Activated naive CD8-positive, alpha-beta T cell treated with anti-CD3 and anti-CD28 coated beads, Interleukin-2, amount 10 ng/mL, durations not matched to agents 7 days and 5 days (primary cell): ENCODE results near the gene AVEN. TPM values are rescaled to one million over a fixed set of nuclear protein-coding genes. Genes with fewer than 3 reads are reported as not detected.
"Not testable (repeated sequence)": the region's sequence is repeated elsewhere in the genome, so short reads cannot be mapped to it uniquely, and the experiment has no call there.

Experiments
- ATAC-seq: fragments of 150-1000 bp; cut with Tn5 transposase; one replicate; pipeline ENCODE4 v1.10.0; 2021; ENCODE audit warnings: low read depth, moderate library complexity
- POLR2A ChIA-PET: fragments of 350-600 bp; sonication (Branson Sonifier 250); formaldehyde crosslinking; loops from one replicate; lab custom pipeline; 2021; ENCODE audit warnings: antibody characterized with exemption; lab: Charles Lee
- DNase-seq: peaks from one replicate; pipeline ENCODE4 v3.0.0; 2021
- H3K27ac Mint-ChIP-seq: one replicate; pipeline ENCODE4 v1.8.0; 2022; ENCODE audit warnings: mild to moderate bottlenecking, mixed read lengths
- H3K27me3 Mint-ChIP-seq: one replicate; pipeline ENCODE4 v1.8.0; 2022; ENCODE audit warnings: mild to moderate bottlenecking, moderate library complexity, mixed read lengths
- H3K36me3 Mint-ChIP-seq: one replicate; pipeline ENCODE4 v1.8.0; 2021; ENCODE audit warnings: mild to moderate bottlenecking, mixed read lengths
- H3K4me1 Mint-ChIP-seq: one replicate; pipeline ENCODE4 v1.8.0; 2021; ENCODE audit warnings: mixed read lengths
- H3K4me3 Mint-ChIP-seq: one replicate; pipeline ENCODE4 v1.8.0; 2022; ENCODE audit warnings: mild to moderate bottlenecking, moderate library complexity, mixed read lengths
- H3K9me3 Mint-ChIP-seq: one replicate; pipeline ENCODE4 v1.8.0; 2021; ENCODE audit warnings: mixed read lengths
- total RNA-seq, 2 experiments: library from RNA; stranded (reverse); gene quantifications; one replicate each; pipeline ENCODE4 v1.2.3, GENCODE V29; 2021

The AVEN gene
- total RNA-seq, 2 experiments from 2014 or later, result 6.1 to 6.3 TPM

- no peak overlapping the region for H3K27ac Mint-ChIP-seq
- peaks cover 16% of the 10 kb centered on the region for H3K27me3 Mint-ChIP-seq
- no peaks in the 10 kb centered on the region for H3K4me1 Mint-ChIP-seq
- H3K36me3 Mint-ChIP-seq, result peaks cover 8% of the 10 kb centered on the region
- POLR2A ChIA-PET, result no interaction called here
- DNase-seq (no peak), ATAC-seq (no peak)
- H3K9me3 Mint-ChIP-seq, result peaks cover 12% of the 10 kb centered on the region
- no peak overlapping the region for H3K4me3 Mint-ChIP-seq
These were observed 17.0 kb upstream of the AVEN start for GRCh38 chr15:34055868-34056595.

GRCh38 chr15:34054081-34054707, 15.2 kb upstream of the AVEN start:
- Mint-ChIP-seq H3K27ac (no peak overlapping the region), H3K27me3 (peaks cover 16% of the 10 kb centered on the region), H3K4me1 (no peaks in the 10 kb centered on the region), H3K4me3 (no peak overlapping the region), H3K36me3 (peaks cover 18% of the 10 kb centered on the region), H3K9me3 (peaks cover 25% of the 10 kb centered on the region)
- no peak for DNase-seq
- no peak for ATAC-seq
- POLR2A ChIA-PET, result no interaction called here

GRCh38 chr15:34050385-34050784, 11.4 kb upstream of the AVEN start:
- ATAC-seq, H3K4me1 Mint-ChIP-seq, POLR2A ChIA-PET, DNase-seq, H3K27ac Mint-ChIP-seq, H3K4me3 Mint-ChIP-seq: not testable (repeated sequence)
- peaks cover 26% of the 10 kb centered on the region for H3K9me3 Mint-ChIP-seq
- peaks cover 16% of the 10 kb centered on the region for H3K27me3 Mint-ChIP-seq
- H3K36me3 Mint-ChIP-seq, result peaks cover 19% of the 10 kb centered on the region

GRCh38 chr15:34049112-34049511, 10.1 kb upstream of the AVEN start:
- peaks cover 19% of the 10 kb centered on the region for H3K36me3 Mint-ChIP-seq
- POLR2A ChIA-PET, result no interaction called here
- H3K4me3 Mint-ChIP-seq, result no peak overlapping the region
- H3K9me3 Mint-ChIP-seq, result peaks cover 26% of the 10 kb centered on the region
- H3K4me1 Mint-ChIP-seq, result peaks cover under 1% of the 10 kb centered on the region
- H3K27ac Mint-ChIP-seq, result no peak overlapping the region
- H3K27me3 Mint-ChIP-seq, result peaks cover 16% of the 10 kb centered on the region
- ATAC-seq (no peak), DNase-seq (no peak)

- DNase-seq, result no peak
- peaks cover 19% of the 10 kb centered on the region for H3K36me3 Mint-ChIP-seq
- no peak overlapping the region for H3K4me3 Mint-ChIP-seq
- POLR2A ChIA-PET, result no interaction called here
- no peak for ATAC-seq
- H3K4me1 Mint-ChIP-seq, result peaks cover 7% of the 10 kb centered on the region
- peaks cover 26% of the 10 kb centered on the region for H3K9me3 Mint-ChIP-seq
- H3K27me3 Mint-ChIP-seq, result peaks cover 11% of the 10 kb centered on the region
- H3K27ac Mint-ChIP-seq, result no peak overlapping the region
These were observed 9.1 kb upstream of the AVEN start for GRCh38 chr15:34047893-34048775.

- POLR2A ChIA-PET, result no interaction called here
- peaks cover 20% of the 10 kb centered on the region for H3K9me3 Mint-ChIP-seq
- peaks cover 17% of the 10 kb centered on the region for H3K36me3 Mint-ChIP-seq
- ATAC-seq (no peak), DNase-seq (no peak)
- no peak overlapping the region for H3K27ac Mint-ChIP-seq
- H3K4me3 Mint-ChIP-seq, result no peak overlapping the region
- peaks cover 8% of the 10 kb centered on the region for H3K4me1 Mint-ChIP-seq
- H3K27me3 Mint-ChIP-seq, result peaks cover 7% of the 10 kb centered on the region
These were observed 7.6 kb upstream of the AVEN start for GRCh38 chr15:34046471-34047145.

- POLR2A ChIA-PET, result interaction anchor here (0.7 kb wide), 1 partner anchor 43 kb away, joined by 3 read pairs; no protein-coding TSS in a partner anchor
- H3K4me3 Mint-ChIP-seq, result no peak overlapping the region
- DNase-seq, result no peak
- no peak for ATAC-seq
- peaks cover 16% of the 10 kb centered on the region for H3K4me1 Mint-ChIP-seq
- no peaks in the 10 kb centered on the region for H3K36me3 Mint-ChIP-seq
- no peak overlapping the region for H3K27ac Mint-ChIP-seq
- no peaks in the 10 kb centered on the region for H3K27me3 Mint-ChIP-seq
- H3K9me3 Mint-ChIP-seq, result no peaks in the 10 kb centered on the region
These were observed 4.8 kb upstream of the AVEN start for GRCh38 chr15:34043813-34044212.

GRCh38 chr15:34043391-34043790, 4.4 kb upstream of the AVEN start:
- ATAC-seq (no peak), DNase-seq (no peak)
- H3K36me3 Mint-ChIP-seq, result no peaks in the 10 kb centered on the region
- H3K27ac Mint-ChIP-seq, result no peak overlapping the region
- peaks cover 16% of the 10 kb centered on the region for H3K4me1 Mint-ChIP-seq
- H3K4me3 Mint-ChIP-seq, result no peak overlapping the region
- no peaks in the 10 kb centered on the region for H3K27me3 Mint-ChIP-seq
- no peaks in the 10 kb centered on the region for H3K9me3 Mint-ChIP-seq
- POLR2A ChIA-PET, result interaction anchor here (0.7 kb wide), 1 partner anchor 43 kb away, joined by 3 read pairs; no protein-coding TSS in a partner anchor

- ATAC-seq (no peak), DNase-seq (no peak)
- H3K27ac Mint-ChIP-seq, result peak overlapping the region; percentile 86
- peaks cover 3% of the 10 kb centered on the region for H3K27me3 Mint-ChIP-seq
- no peaks in the 10 kb centered on the region for H3K9me3 Mint-ChIP-seq
- peaks cover 21% of the 10 kb centered on the region for H3K4me1 Mint-ChIP-seq
- H3K4me3 Mint-ChIP-seq, result peak overlapping the region; percentile 79
- POLR2A ChIA-PET, result interaction anchor here (1.3 kb wide), 1 partner anchor 22 kb away, joined by 7 read pairs; no protein-coding TSS in a partner anchor
- H3K36me3 Mint-ChIP-seq, result no peaks in the 10 kb centered on the region
These were observed 748 bp upstream of the AVEN start for GRCh38 chr15:34039790-34040113.

- POLR2A ChIA-PET, result interaction anchor here (0.8 to 1.3 kb wide), 3 partner anchors 19 to 63 kb away, joined by 4 to 8 read pairs (median 7); partner anchors contain the start of genes EMC7 and PGBD4
- peaks cover 3% of the 10 kb centered on the region for H3K27me3 Mint-ChIP-seq
- no peaks in the 10 kb centered on the region for H3K36me3 Mint-ChIP-seq
- peak overlapping the region; percentile 88 for H3K4me3 Mint-ChIP-seq
- H3K9me3 Mint-ChIP-seq, result no peaks in the 10 kb centered on the region
- peaks cover 15% of the 10 kb centered on the region for H3K4me1 Mint-ChIP-seq
- H3K27ac Mint-ChIP-seq, result peak overlapping the region; percentile 76
- ATAC-seq (peak; percentile 80), DNase-seq (peak; percentile 82)
These were observed 757 bp downstream of the AVEN start for GRCh38 chr15:34038023-34038870.

- H3K9me3 Mint-ChIP-seq, result peaks cover 1% of the 10 kb centered on the region
- H3K27ac Mint-ChIP-seq, result no peak overlapping the region
- peaks cover 3% of the 10 kb centered on the region for H3K27me3 Mint-ChIP-seq
- H3K4me1 Mint-ChIP-seq, result peaks cover 2% of the 10 kb centered on the region
- peaks cover 3% of the 10 kb centered on the region for H3K36me3 Mint-ChIP-seq
- no peak for ATAC-seq
- DNase-seq, result no peak
- H3K4me3 Mint-ChIP-seq, result no peak overlapping the region
- POLR2A ChIA-PET, result no interaction called here
These were observed 6.8 kb downstream of the AVEN start for GRCh38 chr15:34031987-34032760.

- peaks cover 7% of the 10 kb centered on the region for H3K4me1 Mint-ChIP-seq
- no peak for ATAC-seq
- H3K4me3 Mint-ChIP-seq, result no peak overlapping the region
- peaks cover 6% of the 10 kb centered on the region for H3K36me3 Mint-ChIP-seq
- no peak overlapping the region for H3K27ac Mint-ChIP-seq
- peaks cover 1% of the 10 kb centered on the region for H3K9me3 Mint-ChIP-seq
- no peak for DNase-seq
- peaks cover 5% of the 10 kb centered on the region for H3K27me3 Mint-ChIP-seq
- POLR2A ChIA-PET, result no interaction called here
These were observed 11.4 kb downstream of the AVEN start for GRCh38 chr15:34027606-34028005.
